A549 (cell line): Measurements from ENCODE around the gene NCEH1.

ENCODE experiments used
- CTCF ChIP-seq: fragments of >200 bp; sonication (Bioruptor Twin); formaldehyde crosslinking; IDR thresholded peaks from 3 replicates; pipeline ENCODE4 v1.5.1; 2016
- HDAC2 ChIP-seq: fragments of 200-600 bp; sonication (generic); IDR thresholded peaks from 2 replicates; pipeline ENCODE4 v1.6.1; 2016
- MYC ChIP-seq: IDR thresholded peaks from 2 replicates; pipeline ENCODE4 v1.6.1; 2012; ENCODE audit warnings: mild to moderate bottlenecking, inconsistent platforms, low read length, improper control_type of control experiment, borderline replicate concordance
- POLR2A ChIP-seq: IDR thresholded peaks from 2 replicates; pipeline ENCODE4 v1.6.1; 2012; ENCODE audit warnings: mild to moderate bottlenecking, low read length
- RCOR1 ChIP-seq: fragments of 150-350 bp; IDR thresholded peaks from 2 replicates; pipeline ENCODE4 v1.6.1; 2014; ENCODE audit warnings: antibody characterized with exemption, low read length, low read depth
- SREBF2 ChIP-seq: fragments of 450-650 bp; IDR thresholded peaks from 2 replicates; pipeline ENCODE4 v1.6.1; 2014; ENCODE audit warnings: mild to moderate bottlenecking, moderate library complexity

DNA sequence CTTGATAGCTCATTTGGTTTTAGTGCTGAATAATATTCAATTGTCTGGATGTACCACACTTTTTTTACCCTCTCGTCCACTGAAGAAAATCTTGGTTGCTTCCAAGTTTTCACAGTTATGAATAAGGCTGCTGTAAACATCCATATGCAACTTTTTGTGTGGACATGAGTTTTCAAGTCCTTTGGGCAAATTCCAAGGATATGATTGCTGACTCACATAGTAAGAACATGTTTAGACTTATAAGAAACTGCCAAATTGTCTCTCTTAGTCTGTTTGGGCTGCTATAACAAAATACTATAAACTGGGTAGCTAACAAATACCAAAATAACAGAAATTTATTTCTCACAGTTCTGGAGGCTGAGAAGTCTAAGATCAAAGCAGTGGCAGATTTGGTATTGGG lies 128.2 kb downstream of the NCEH1 start:
- TF ChIP-seq POLR2A (no peak), CTCF (no peak), HDAC2 (no peak), MYC (no peak), SREBF2 (no peak), RCOR1 (no peak)
